HepG2 (cell line): ENCODE data around the gene MDP1. TPM values are rescaled to one million over a fixed set of nuclear protein-coding genes. Genes with fewer than 3 reads are reported as not detected.

ENCODE experiments used
- BHLHE40 ChIP-seq: IDR thresholded peaks from 2 replicates; pipeline ENCODE4 v1.6.1; 2011; ENCODE audit warnings: low read length, improper control_type of control experiment
- ETV5 ChIP-seq: IDR thresholded peaks from 2 replicates; pipeline ENCODE4 v1.6.1; 2018; ENCODE audit warnings: missing biosample characterization, missing genetic modification reagents, inconsistent platforms, borderline replicate concordance
- HDAC6 ChIP-seq: fragments of 200-600 bp; sonication (generic); IDR thresholded peaks from 2 replicates; pipeline ENCODE4 v1.7.0; 2017; ENCODE audit warnings: mild to moderate bottlenecking, antibody characterized with exemption, low read length, low read depth
- KLF12 ChIP-seq: sonication (generic); formaldehyde crosslinking; IDR thresholded peaks from 2 replicates; pipeline ENCODE4 v1.4.0; 2020; ENCODE audit warnings: missing genetic modification reagents, borderline replicate concordance
- MBD4 ChIP-seq: IDR thresholded peaks from 2 replicates; pipeline ENCODE4 v1.6.1; 2012; ENCODE audit warnings: low read length, inconsistent platforms, borderline replicate concordance
- MEF2D ChIP-seq: sonication (generic); formaldehyde crosslinking; IDR thresholded peaks from 2 replicates; pipeline ENCODE4 v1.5.1; 2020; ENCODE audit warnings: mild to moderate bottlenecking, missing genetic modification reagents
- NFYC ChIP-seq: IDR thresholded peaks from 2 replicates; pipeline ENCODE4 v1.6.1; 2016; ENCODE audit warnings: missing genetic modification reagents, missing compliant biosample characterization
- SMARCC2 ChIP-seq: fragments of 450-650 bp; IDR thresholded peaks from 2 replicates; pipeline ENCODE4 v1.6.1; 2017; ENCODE audit warnings: antibody characterized with exemption, mild to moderate bottlenecking
- SOX5 ChIP-seq: IDR thresholded peaks from 2 replicates; pipeline ENCODE4 v1.6.1; 2016; ENCODE audit warnings: borderline replicate concordance
- SRSF4 ChIP-seq: fragments of 200-400 bp; formaldehyde crosslinking; IDR thresholded peaks from one replicate; pipeline ENCODE4 v1.6.1; 2018; ENCODE audit warnings: mild to moderate bottlenecking, low read depth, low read length, moderate library complexity; ENCODE audit not compliant: poor library complexity, severe bottlenecking
- TAF15 ChIP-seq: fragments of 200-400 bp; formaldehyde crosslinking; IDR thresholded peaks from one replicate; pipeline ENCODE4 v1.6.1; 2018; ENCODE audit warnings: mild to moderate bottlenecking, low read depth, low read length; ENCODE audit not compliant: poor library complexity, severe bottlenecking
- ZBTB1 ChIP-seq: sonication (generic); formaldehyde crosslinking; IDR thresholded peaks from 2 replicates; pipeline ENCODE4 v1.4.0; 2020; ENCODE audit warnings: missing genetic modification reagents, borderline replicate concordance
- ZNF251 ChIP-seq: sonication (generic); formaldehyde crosslinking; IDR thresholded peaks from 2 replicates; pipeline ENCODE4 v1.9.0; 2021; ENCODE audit warnings: mild to moderate bottlenecking, missing genetic modification reagents
- ZNF3 ChIP-seq: IDR thresholded peaks from 2 replicates; pipeline ENCODE4 v1.7.0; 2017; ENCODE audit warnings: inconsistent platforms
- polyA plus RNA-seq, 8 experiments: library from polyadenylated mRNA; depleted of rRNA in 3 of 8; stranded (reverse) in 7 of 8; unstranded in 1 of 8; fragments of >200 nt; fragmentation: Illumina TruSeq in 4 of 8; extraction: Trizol in 4 of 8; gene quantifications; 2 replicates each; pipeline versions ENCODE4 v1.2.1 to v1.2.3, GENCODE V29; 2011 to 2016; ENCODE audit warnings: low read depth in 4 of 8, missing spikeins in 1 of 8, mixed read lengths in 1 of 8; ENCODE audit not compliant: insufficient read depth in 1 of 8
- total RNA-seq, 5 experiments: library from RNA; depleted of rRNA; stranded (reverse); fragments of >200 nt; fragmentation: Illumina TruSeq; extraction: Trizol; gene quantifications; 2 replicates each; pipeline ENCODE4 v1.2.3, GENCODE V29; 2016; ENCODE audit warnings: low read depth in 1 of 5
- TF ChIP-seq, protein P1 (sequence below): fragments of 450-650 bp; IDR thresholded peaks from 2 replicates; pipeline ENCODE4 v1.6.1; 2017
- TF ChIP-seq, protein P2 (sequence below): sonication (generic); formaldehyde crosslinking; IDR thresholded peaks from 2 replicates; pipeline ENCODE4 v1.5.0; 2020; ENCODE audit warnings: missing genetic modification reagents
- TF ChIP-seq, protein P3 (sequence below): sonication (generic); formaldehyde crosslinking; IDR thresholded peaks from 2 replicates; pipeline ENCODE4 v1.4.0; 2020; ENCODE audit warnings: mild to moderate bottlenecking, missing genetic modification reagents

MDP1 gene
- total and polyA plus RNA-seq, 2 of the 13 experiments (the other 11 are each of a cell fraction or from before 2014, with no cell fraction given): 44.1 to 48.7 TPM

DNA sequence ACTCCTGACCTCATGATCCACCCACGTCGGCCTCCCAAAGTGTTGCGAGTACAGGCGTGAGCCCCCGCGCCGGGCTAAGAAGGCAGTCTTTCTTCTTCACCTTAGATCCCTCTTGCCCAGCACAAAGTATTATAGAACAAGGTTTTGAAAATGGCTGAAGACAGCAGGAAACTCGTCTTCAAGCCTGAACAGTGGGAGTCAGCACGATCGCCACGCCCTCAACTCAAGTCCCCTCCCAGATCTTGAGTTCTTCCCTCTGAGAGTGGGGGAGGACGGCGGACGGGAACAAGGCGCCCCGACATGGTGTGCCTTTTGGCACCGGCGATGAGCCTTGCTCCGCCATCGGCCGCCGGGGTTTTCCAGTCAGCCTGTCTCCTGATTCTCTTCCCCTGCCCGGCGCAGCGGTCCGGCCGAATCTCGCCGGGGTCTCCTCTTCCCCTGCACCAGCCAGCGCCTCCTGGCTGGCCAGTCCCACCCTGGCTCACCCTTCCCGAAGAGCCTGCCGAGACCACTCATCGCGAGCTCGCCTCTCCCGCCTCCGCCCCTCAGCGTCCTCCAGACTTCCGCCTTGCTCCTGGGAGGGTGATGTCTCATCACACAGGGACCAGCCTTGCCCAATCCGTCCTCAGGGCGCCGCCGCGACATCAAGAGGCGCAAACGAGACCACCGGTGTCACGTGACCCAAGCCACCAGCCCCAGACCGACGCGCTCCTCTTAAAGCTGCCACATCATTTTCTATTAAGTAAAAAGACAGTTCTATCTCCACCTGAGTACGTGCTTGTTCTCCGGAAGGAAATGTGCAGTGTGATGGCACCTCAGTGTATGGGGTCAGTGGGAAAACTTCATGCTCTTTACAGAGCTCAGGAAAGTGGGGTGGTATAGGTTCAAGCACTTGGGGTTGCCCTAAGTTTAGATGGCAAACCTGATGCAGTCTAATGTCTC lies 2.7 kb downstream of the MDP1 start, which contains the start of gene CHMP4A (continued):
- TF ChIP-seq, protein P1, sequence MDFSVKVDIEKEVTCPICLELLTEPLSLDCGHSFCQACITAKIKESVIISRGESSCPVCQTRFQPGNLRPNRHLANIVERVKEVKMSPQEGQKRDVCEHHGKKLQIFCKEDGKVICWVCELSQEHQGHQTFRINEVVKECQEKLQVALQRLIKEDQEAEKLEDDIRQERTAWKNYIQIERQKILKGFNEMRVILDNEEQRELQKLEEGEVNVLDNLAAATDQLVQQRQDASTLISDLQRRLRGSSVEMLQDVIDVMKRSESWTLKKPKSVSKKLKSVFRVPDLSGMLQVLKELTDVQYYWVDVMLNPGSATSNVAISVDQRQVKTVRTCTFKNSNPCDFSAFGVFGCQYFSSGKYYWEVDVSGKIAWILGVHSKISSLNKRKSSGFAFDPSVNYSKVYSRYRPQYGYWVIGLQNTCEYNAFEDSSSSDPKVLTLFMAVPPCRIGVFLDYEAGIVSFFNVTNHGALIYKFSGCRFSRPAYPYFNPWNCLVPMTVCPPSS: peak; percentile 100; the same call in 1 of the 2 replicates
- TF ChIP-seq ZNF3 (CRISPR knock-in tag) (peak; percentile 22; the same call in 1 of the 2 replicates), TAF15 (peak; percentile 100), ZBTB1 (CRISPR knock-in tag) (peak; percentile 71; the same call in 1 of the 2 replicates), NFYC (CRISPR knock-in tag) (peak; percentile 99), MBD4 (no peak), ZNF251 (CRISPR knock-in tag) (0 out of 2 replicates have a peak, but pooled peaks have one; percentile 24), HDAC6 (0 out of 2 replicates have a peak, but pooled peaks have one; percentile 11), ETV5 (CRISPR knock-in tag) (peak; percentile 94), SMARCC2 (no peak), BHLHE40 (peak; percentile 98), SOX5 (CRISPR knock-in tag) (peak; percentile 69; the same call in 1 of the 2 replicates), SRSF4 (peak; percentile 84), KLF12 (peak; percentile 99), MEF2D (CRISPR knock-in tag) (peak; percentile 95)
- TF ChIP-seq, protein P2, sequence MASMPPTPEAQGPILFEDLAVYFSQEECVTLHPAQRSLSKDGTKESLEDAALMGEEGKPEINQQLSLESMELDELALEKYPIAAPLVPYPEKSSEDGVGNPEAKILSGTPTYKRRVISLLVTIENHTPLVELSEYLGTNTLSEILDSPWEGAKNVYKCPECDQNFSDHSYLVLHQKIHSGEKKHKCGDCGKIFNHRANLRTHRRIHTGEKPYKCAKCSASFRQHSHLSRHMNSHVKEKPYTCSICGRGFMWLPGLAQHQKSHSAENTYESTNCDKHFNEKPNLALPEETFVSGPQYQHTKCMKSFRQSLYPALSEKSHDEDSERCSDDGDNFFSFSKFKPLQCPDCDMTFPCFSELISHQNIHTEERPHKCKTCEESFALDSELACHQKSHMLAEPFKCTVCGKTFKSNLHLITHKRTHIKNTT (CRISPR knock-in tag): no peak
- TF ChIP-seq, protein P3, sequence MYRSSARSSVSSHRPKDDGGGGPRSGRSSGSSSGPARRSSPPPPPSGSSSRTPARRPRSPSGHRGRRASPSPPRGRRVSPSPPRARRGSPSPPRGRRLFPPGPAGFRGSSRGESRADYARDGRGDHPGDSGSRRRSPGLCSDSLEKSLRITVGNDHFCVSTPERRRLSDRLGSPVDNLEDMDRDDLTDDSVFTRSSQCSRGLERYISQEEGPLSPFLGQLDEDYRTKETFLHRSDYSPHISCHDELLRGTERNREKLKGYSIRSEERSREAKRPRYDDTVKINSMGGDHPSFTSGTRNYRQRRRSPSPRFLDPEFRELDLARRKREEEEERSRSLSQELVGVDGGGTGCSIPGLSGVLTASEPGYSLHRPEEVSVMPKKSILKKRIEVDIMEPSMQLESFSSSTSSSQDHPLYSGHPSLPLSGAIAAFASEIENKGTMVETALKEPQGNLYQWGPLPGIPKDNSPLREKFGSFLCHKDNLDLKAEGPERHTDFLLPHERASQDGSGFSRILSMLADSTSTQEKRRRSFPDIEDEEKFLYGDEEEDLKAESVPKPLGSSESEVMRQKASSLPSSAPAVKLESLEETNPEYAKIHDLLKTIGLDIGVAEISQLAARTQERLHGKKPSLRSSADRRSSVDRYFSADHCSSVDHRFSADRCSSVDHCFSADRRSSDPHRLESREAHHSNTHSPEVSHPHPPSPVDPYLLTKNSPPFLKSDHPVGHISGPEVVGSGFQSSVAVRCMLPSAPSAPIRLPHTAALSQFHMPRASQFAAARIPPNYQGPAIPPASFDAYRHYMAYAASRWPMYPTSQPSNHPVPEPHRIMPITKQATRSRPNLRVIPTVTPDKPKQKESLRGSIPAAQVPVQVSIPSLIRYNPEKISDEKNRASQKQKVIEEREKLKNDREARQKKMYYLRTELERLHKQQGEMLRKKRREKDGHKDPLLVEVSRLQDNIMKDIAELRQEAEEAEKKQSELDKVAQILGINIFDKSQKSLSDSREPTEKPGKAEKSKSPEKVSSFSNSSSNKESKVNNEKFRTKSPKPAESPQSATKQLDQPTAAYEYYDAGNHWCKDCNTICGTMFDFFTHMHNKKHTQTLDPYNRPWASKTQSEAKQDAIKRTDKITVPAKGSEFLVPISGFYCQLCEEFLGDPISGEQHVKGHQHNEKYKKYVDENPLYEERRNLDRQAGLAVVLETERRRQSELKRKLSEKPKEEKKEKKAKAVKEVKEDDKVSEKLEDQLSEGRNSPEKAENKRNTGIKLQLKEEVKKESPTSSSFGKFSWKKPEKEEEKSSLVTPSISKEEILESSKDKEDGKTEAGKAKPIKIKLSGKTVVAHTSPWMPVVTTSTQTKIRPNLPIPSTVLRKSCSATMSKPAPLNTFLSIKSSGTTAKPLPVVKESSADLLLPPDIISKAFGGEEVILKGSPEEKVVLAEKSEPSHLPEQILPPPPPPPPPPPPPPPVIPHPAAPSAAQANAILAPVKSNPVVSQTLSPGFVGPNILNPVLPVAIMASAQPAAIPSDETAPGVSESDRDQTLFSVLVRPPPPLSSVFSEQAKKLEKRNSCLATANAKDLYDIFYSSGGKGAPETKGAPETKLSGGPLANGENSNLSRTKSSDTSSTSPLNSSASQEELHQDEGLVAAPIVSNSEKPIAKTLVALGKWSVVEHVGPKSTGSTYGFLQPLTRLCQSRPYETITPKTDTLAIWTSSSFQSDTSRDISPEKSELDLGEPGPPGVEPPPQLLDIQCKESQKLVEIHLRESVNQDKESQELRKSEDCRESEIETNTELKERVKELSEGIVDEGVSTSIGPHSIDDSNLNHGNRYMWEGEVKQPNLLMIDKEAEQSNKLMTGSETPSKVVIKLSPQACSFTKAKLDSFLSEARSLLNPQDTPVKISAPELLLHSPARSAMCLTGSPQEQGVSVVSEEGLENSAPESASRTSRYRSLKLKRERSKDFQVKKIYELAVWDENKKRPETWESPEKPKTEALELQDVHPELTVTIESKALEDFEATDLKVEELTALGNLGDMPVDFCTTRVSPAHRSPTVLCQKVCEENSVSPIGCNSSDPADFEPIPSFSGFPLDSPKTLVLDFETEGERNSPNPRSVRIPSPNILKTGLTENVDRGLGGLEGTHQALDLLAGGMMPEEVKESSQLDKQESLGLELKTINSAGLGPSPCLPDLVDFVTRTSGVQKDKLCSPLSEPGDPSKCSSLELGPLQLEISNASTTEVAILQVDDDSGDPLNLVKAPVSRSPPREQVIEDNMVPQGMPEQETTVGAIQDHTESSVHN: peak; percentile 97
